GM12873 (cell line): ENCODE results near the gene CD83.

Source experiments
- CTCF ChIP-seq: IDR thresholded peaks from 2 replicates; pipeline ENCODE4 v1.5.1; 2012; ENCODE audit warnings: low read depth, mild to moderate bottlenecking, moderate library complexity, low read length, control low read depth; ENCODE audit not compliant: insufficient read depth; ENCODE audit errors: missing control alignments

CD83 gene

GRCh38 chr6:14077193-14077867 is 40.2 kb upstream of the CD83 start:
- no peak for TF ChIP-seq CTCF

GRCh38 chr6:14079433-14079832 is 38.1 kb upstream of the CD83 start:
- no peak for TF ChIP-seq CTCF

- TF ChIP-seq CTCF, result no peak
These were observed 37.6 kb upstream of the CD83 start for GRCh38 chr6:14079971-14080370.

- TF ChIP-seq CTCF, result no peak
These were observed 36.4 kb upstream of the CD83 start for GRCh38 chr6:14081126-14081525.

- TF ChIP-seq CTCF, result no peak
These were observed 34.8 kb upstream of the CD83 start for GRCh38 chr6:14082771-14083170.

GRCh38 chr6:14083262-14083661 is 34.3 kb upstream of the CD83 start:
- TF ChIP-seq CTCF, result no peak

- TF ChIP-seq CTCF, result no peak
These were observed 33.8 kb upstream of the CD83 start for GRCh38 chr6:14083751-14084150.
